SK-N-DZ (cell line): ENCODE results near the gene SH3BP5L.
"Not testable (repeated sequence)": the region's sequence is repeated elsewhere in the genome, so short reads cannot be mapped to it uniquely, and the experiment has no call there.

ENCODE experiments used
- DNase-seq: peaks from one replicate; pipeline ENCODE4 v3.0.0-alpha.2; 2015; ENCODE audit warnings: low spot score

Gene SH3BP5L

GRCh38 chr1:248851390-248851789, 25.7 kb upstream of the SH3BP5L start:
- no peak for DNase-seq

DNA sequence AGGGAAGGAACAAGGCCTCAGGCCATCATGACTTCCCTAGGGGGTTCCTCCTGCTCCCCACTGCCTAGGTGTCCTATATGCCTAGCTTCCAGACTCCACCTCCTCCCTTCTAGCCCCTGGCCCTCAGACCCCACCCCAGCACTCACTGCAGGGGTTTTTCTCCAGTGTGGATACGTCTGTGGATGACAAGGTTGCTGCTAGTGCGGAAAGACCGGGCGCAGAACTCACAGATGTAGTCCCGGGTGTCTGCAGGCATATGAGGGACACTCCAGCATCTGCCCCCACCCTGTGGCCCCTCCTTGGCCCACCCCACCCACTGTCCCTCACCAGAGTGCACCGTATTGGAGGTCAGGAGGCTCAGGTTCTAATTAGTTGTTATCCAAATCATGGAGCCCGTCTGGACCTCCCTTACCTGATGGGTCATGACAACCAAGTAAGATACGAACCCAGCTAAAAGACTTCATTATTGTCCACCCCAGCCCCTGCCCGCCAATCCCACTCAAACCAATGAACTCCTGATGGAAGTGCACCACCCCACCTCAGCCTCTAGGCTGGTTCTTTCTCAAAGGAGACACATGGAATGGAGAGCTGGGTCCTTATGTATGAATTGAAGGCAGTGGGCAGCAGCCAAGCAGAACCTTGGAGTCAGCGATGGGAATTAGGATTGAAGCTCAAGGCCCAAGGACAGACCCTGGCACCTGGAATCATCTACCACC, 25.0 kb upstream of the SH3BP5L start:
- DNase-seq: no peak

DNA sequence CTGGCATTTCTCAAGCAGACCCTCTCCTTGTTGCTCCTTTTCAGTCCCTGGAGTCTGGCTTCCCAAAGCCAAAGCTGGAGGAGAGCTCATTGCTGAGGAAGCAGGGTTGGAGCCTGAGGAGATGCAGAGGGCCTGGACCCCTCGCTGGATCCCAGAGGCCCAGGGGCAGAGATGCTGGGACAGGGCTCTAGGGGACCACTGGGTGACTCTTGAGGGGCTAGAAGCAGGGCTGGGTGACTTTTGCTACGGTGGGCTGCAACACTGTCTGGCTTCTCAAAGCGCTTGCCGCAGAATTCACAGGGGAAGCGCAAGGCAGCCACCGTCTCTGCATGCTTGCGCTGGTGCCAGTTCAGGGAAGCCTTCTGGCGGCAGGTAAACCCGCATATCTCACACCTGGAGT, 24.4 kb upstream of the SH3BP5L start:
- no peak for DNase-seq

DNA sequence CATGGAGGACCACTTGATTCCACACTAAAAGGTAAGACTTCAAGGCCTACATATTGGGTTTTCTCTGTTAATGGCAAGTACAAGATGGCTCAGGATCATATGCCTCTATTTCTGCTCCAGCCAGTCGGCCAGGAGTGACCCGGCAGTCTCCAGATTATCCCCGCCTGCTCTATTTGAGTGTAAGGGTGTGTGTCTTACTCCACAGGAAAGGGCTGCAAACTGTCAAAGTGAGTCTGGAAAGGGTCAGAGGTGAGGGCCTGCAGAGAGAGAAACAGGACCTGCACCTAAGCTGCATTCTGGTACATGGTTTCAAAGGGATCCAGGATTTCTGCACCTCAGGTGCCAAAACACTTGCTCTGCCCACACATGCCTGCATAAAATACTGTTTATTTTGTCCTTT, 23.9 kb upstream of the SH3BP5L start:
- DNase-seq: no peak

GRCh38 chr1:248849152-248849551, 23.4 kb upstream of the SH3BP5L start:
- no peak for DNase-seq

GRCh38 chr1:248848602-248849001, 22.9 kb upstream of the SH3BP5L start:
- DNase-seq: no peak

- no peak for DNase-seq
Observed at GRCh38 chr1:248847956-248848561, 22.3 kb upstream of the SH3BP5L start.

- no peak for DNase-seq
Observed at GRCh38 chr1:248847181-248847955, 21.7 kb upstream of the SH3BP5L start.

- no peak for DNase-seq
Observed at GRCh38 chr1:248844526-248844925, 18.8 kb upstream of the SH3BP5L start.

GRCh38 chr1:248843687-248844086, 18.0 kb upstream of the SH3BP5L start:
- DNase-seq: no peak

- no peak for DNase-seq
Observed at GRCh38 chr1:248842781-248843331, 17.1 kb upstream of the SH3BP5L start.

- DNase-seq: peak; percentile 19
Observed at GRCh38 chr1:248841702-248842395, 16.1 kb upstream of the SH3BP5L start.

GRCh38 chr1:248840946-248841345, 15.2 kb upstream of the SH3BP5L start:
- DNase-seq: no peak

GRCh38 chr1:248839168-248839555, 13.4 kb upstream of the SH3BP5L start:
- no peak for DNase-seq

DNA sequence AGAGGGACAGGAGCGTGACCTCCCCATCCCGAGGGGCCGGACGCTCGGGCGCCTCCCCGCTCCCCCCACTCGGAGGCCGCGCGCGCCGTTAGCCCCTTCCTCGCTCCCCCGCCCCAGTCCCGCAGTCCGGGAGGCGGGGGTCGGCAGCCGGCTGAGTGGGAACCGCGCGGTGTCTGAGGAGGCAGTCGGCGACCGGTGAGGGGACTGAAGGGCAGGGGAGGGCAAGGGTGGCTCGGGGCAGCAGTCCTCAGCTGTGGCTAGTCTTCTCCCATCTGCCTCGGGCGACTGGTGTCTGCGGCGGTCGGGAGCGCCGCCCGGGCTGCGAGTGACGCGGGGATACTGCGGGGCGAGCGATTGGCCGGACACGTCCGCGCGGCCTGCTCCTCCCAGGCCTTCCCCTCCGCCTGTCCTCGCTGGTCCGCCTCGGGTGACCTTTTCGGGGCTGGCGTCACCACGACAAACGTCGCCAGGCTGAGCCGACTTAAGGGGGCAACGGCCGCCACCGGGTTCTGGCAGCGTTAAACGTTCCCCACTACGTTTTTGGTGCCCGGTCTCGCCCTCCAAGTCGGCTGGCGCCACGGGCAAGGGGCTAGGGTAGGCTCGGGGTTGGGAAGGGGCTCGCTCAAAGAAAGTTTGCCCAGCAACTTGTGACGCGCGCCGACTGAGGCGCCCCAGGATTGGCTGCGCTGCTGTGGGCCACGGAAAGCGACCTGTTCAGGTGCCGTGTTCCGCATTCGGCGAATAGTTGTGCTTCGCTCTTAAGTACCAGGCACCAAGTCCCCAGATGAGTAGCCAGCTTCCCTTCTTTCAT, 12.8 kb upstream of the SH3BP5L start:
- peak; percentile 81 for DNase-seq

- DNase-seq: peak; percentile 96
Observed at GRCh38 chr1:248837781-248838356, 12.2 kb upstream of the SH3BP5L start, which contains the start of gene ZNF672. Gene ZNF672, plus strand, starts transcription at chr1:248838224. Its CDS starts 9,051 bp downstream, at chr1:248847275.

DNA sequence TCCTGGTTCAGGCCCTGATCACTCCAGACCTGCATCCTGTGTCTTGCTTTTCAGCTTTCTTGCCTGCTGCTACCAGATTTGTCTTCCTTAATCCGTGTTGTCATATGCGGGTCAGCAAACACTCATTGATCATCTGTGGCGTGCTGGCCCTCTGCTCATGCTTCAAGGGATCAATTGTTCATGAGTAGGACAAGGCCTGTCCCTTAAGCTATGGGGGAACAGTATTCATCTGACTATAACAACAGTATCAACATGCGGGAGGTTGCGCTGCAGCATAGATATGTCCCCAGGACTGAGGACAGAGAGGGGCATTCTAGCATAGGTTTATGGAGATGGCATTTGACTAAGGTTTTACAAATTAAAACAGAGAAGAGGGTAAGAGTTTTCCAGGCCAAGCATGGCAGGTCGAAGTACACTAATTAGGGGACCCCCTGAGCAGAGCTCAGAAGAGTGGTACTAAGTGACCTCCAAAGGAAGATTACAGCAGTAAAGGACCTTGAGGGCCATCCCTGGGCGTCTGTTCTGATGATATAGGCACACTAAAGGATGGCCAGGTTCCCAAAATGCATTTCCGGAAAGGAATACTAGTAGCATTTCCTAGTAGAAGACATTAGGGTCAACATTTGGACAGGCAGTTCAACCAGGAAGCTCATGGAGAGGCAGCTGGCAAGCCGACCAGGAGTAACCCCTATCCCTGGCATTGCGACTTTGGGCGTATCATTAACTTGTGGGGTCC, 11.5 kb upstream of the SH3BP5L start:
- DNase-seq: no peak

- DNase-seq: no peak
Observed at GRCh38 chr1:248834343-248834940, 8.7 kb upstream of the SH3BP5L start.

- no peak for DNase-seq
Observed at GRCh38 chr1:248831842-248832241, 6.1 kb upstream of the SH3BP5L start.

GRCh38 chr1:248830718-248831017, 5.0 kb upstream of the SH3BP5L start:
- DNase-seq: not testable (repeated sequence)
